ENCODE data around the gene DGCR2. TPM values are rescaled to one million over a fixed set of nuclear protein-coding genes. Genes with fewer than 3 reads are reported as not detected.

The DGCR2 gene
- total RNA-seq, 1 experiment from 2014 or later, result 42.9 TPM

DNA sequence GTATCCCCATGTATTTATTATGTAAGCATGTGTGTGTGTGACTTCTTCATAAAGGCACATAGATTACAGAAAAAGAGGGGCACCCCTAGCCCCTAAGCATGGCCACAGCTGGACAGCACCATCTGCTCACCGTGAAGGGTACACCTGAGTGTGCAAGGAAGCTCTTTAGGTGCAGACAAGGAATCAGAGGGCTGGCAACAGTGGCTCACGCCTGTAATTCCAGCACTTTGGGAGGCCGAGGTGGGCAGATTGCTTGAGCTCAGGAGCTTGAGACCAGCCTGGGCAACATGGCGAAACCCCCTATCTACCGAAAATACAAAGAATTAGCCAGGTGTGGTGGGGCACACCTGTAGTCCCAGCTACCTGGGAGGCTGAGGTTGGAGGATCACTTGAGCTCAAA, 56.3 kb downstream of the DGCR2 start:
- H3K4me2 ChIP-seq (ENCODE audit: low read length), result no peak overlapping the region

DNA sequence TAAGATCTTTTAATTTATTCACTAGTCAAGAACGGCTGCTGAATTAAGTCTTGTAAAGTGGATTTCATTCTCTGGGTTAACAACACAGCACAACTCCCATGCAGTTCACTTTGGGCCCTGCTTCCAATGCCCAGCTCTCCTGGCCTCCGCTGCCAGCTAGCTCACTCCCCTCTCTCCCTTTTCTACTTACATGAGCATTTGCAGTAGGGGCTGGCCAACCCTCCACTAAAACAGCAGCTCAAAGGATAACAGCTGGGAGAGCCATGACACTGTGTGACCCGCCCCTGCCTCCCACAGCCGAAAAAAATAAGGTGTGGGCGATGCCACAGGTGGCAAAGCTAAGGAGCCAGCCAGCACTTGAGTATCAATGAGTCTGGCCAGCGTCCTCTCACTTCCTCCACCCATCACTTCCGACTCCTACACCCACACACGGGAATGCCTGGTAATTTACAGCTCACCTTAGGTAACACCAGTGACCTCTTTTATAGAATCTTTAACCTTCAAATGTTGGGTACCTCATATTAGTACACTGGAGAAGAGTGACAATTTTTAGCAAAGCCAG, 56.8 kb downstream of the DGCR2 start:
- no TSS peak for BruUV-seq (replicated peaks)
- no peak for TF ChIP-seq JUND (IDR thresholded peaks at IDR 0.05)
- no peak for TF ChIP-seq POLR2A (IDR thresholded peaks at IDR 0.05; ENCODE audit: borderline replicate concordance, extremely low read depth, insufficient read depth, insufficient read length)
- no peak for TF ChIP-seq POLR2AphosphoS5 (IDR thresholded peaks at IDR 0.05; ENCODE audit: low read depth, low read length)
- TF ChIP-seq, protein P1, sequence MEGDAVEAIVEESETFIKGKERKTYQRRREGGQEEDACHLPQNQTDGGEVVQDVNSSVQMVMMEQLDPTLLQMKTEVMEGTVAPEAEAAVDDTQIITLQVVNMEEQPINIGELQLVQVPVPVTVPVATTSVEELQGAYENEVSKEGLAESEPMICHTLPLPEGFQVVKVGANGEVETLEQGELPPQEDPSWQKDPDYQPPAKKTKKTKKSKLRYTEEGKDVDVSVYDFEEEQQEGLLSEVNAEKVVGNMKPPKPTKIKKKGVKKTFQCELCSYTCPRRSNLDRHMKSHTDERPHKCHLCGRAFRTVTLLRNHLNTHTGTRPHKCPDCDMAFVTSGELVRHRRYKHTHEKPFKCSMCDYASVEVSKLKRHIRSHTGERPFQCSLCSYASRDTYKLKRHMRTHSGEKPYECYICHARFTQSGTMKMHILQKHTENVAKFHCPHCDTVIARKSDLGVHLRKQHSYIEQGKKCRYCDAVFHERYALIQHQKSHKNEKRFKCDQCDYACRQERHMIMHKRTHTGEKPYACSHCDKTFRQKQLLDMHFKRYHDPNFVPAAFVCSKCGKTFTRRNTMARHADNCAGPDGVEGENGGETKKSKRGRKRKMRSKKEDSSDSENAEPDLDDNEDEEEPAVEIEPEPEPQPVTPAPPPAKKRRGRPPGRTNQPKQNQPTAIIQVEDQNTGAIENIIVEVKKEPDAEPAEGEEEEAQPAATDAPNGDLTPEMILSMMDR (IDR thresholded peaks at IDR 0.05 in 2 of 3, conservative IDR thresholded peaks at IDR 0.05 in 1 of 3; ENCODE audit: borderline replicate concordance in 1 of 3, insufficient read depth in 1 of 3, low read depth in 2 of 3, low read length in 2 of 3), result no peak
- TF ChIP-seq SP1 (IDR thresholded peaks at IDR 0.05; ENCODE audit: low read depth), result no peak
- TF ChIP-seq, protein P2, sequence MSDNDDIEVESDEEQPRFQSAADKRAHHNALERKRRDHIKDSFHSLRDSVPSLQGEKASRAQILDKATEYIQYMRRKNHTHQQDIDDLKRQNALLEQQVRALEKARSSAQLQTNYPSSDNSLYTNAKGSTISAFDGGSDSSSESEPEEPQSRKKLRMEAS (IDR thresholded peaks at IDR 0.05), result no peak
- Histone ChIP-seq H2AFZ (ENCODE audit: low read depth, low read length, poor library complexity, severe bottlenecking) (no peak overlapping the region), H3K4me2 (ENCODE audit: low read length) (no peak overlapping the region), H3K4me1 (ENCODE audit: control insufficient read depth in 1 of 2, insufficient read depth in 2 of 2, low read length in 2 of 2) (no peaks in the 10 kb centered on the region), H3K9me3 (ENCODE audit: control insufficient read depth in 1 of 2, insufficient read depth in 1 of 2, low read depth in 1 of 2, low read length in 2 of 2) (no peaks in the 10 kb centered on the region), H3K9me2 (ENCODE audit: insufficient read depth) (no peaks in the 10 kb centered on the region), H3K27ac (ENCODE audit: low read depth, low read length) (no peak overlapping the region), H4K20me1 (ENCODE audit: insufficient read depth) (no peaks in the 10 kb centered on the region), H3K79me2 (ENCODE audit: insufficient read depth, low read length) (no peaks in the 10 kb centered on the region), H3K9ac (ENCODE audit: low read length) (no peak overlapping the region), H3K27me3 (ENCODE audit: insufficient read depth, low read length) (no peaks in the 10 kb centered on the region), H3K36me3 (ENCODE audit: control insufficient read depth in 1 of 2, insufficient read depth in 2 of 2, low read length in 2 of 2) (peaks cover 4 to 8% of the 10 kb centered on the region in 2 experiments; a peak in 3 of 4 replicates), H3K4me3 (replicated peaks in 1 of 2; ENCODE audit: low read depth in 1 of 2, low read length in 2 of 2) (no peak overlapping the region)
- ChIA-PET POLR2A (no interaction called here), RAD21 (ENCODE audit: low non-redundant PET in 1 of 2, low total read pairs in 2 of 2, uncharacterized antibody in 2 of 2, unreplicated experiment in 2 of 2) (no interaction called here), CTCF (no interaction called here)
- ATAC-seq, result no peak
- no peak for DNase-seq (ENCODE audit: low read depth, low spot score)
- intact Hi-C loops (cut with micrococcal nuclease), result no loop called here

More for the DNA sequence above, 56.3 kb downstream of the DGCR2 start:
- H3K9me3 ChIP-seq (ENCODE audit: control insufficient read depth in 1 of 2, insufficient read depth in 1 of 2, low read depth in 1 of 2, low read length in 2 of 2), result no peaks in the 10 kb centered on the region
- DNase-seq (ENCODE audit: low read depth, low spot score), result no peak
- no peak for ATAC-seq
- H2AFZ ChIP-seq (ENCODE audit: low read depth, low read length, poor library complexity, severe bottlenecking), result no peak overlapping the region
- H4K20me1 ChIP-seq (ENCODE audit: insufficient read depth), result no peaks in the 10 kb centered on the region
- no peaks in the 10 kb centered on the region for H3K27me3 ChIP-seq (ENCODE audit: insufficient read depth, low read length)
- no peak overlapping the region for H3K27ac ChIP-seq (ENCODE audit: low read depth, low read length)
- POLR2A ChIA-PET, result no interaction called here
- CTCF ChIA-PET, result no interaction called here
- peaks cover 0 to 8% of the 10 kb centered on the region in 2 experiments; a peak in 3 of 4 replicates for H3K36me3 ChIP-seq (ENCODE audit: control insufficient read depth in 1 of 2, insufficient read depth in 2 of 2, low read length in 2 of 2)
- no peak overlapping the region for H3K4me3 ChIP-seq (replicated peaks in 1 of 2; ENCODE audit: low read depth in 1 of 2, low read length in 2 of 2)
- TF ChIP-seq TCF7L2 (IDR thresholded peaks at IDR 0.05; ENCODE audit: borderline replicate concordance, extremely low read depth, insufficient read depth, insufficient read length) (no peak), POLR2AphosphoS5 (IDR thresholded peaks at IDR 0.05; ENCODE audit: low read depth, low read length) (no peak), ELF1 (IDR thresholded peaks at IDR 0.05; ENCODE audit: borderline replicate concordance, low read depth) (no peak), EZH2 (IDR thresholded peaks at IDR 0.05) (no peak), ZFX (IDR thresholded peaks at IDR 0.05) (no peak)
- TF ChIP-seq, protein P1 (IDR thresholded peaks at IDR 0.05 in 2 of 3, conservative IDR thresholded peaks at IDR 0.05 in 1 of 3; ENCODE audit: borderline replicate concordance in 1 of 3, insufficient read depth in 1 of 3, low read depth in 2 of 3, low read length in 2 of 3), result no peak
- H3K9me2 ChIP-seq (ENCODE audit: insufficient read depth), result no peaks in the 10 kb centered on the region
- no peaks in the 10 kb centered on the region for H3K4me1 ChIP-seq (ENCODE audit: control insufficient read depth in 1 of 2, insufficient read depth in 2 of 2, low read length in 2 of 2)
- no peaks in the 10 kb centered on the region for H3K79me2 ChIP-seq (ENCODE audit: insufficient read depth, low read length)
- intact Hi-C loops (cut with micrococcal nuclease), result no loop called here
- H3K9ac ChIP-seq (ENCODE audit: low read length), result no peak overlapping the region
- BruUV-seq (replicated peaks), result no TSS peak
- RAD21 ChIA-PET (ENCODE audit: low non-redundant PET in 1 of 2, low total read pairs in 2 of 2, uncharacterized antibody in 2 of 2, unreplicated experiment in 2 of 2), result no interaction called here
